ENCODE measurements around the gene XRN2.
A peak's percentile ranks its signal among the peaks of the same experiment; 100 is the strongest.

Gene XRN2, protein sequence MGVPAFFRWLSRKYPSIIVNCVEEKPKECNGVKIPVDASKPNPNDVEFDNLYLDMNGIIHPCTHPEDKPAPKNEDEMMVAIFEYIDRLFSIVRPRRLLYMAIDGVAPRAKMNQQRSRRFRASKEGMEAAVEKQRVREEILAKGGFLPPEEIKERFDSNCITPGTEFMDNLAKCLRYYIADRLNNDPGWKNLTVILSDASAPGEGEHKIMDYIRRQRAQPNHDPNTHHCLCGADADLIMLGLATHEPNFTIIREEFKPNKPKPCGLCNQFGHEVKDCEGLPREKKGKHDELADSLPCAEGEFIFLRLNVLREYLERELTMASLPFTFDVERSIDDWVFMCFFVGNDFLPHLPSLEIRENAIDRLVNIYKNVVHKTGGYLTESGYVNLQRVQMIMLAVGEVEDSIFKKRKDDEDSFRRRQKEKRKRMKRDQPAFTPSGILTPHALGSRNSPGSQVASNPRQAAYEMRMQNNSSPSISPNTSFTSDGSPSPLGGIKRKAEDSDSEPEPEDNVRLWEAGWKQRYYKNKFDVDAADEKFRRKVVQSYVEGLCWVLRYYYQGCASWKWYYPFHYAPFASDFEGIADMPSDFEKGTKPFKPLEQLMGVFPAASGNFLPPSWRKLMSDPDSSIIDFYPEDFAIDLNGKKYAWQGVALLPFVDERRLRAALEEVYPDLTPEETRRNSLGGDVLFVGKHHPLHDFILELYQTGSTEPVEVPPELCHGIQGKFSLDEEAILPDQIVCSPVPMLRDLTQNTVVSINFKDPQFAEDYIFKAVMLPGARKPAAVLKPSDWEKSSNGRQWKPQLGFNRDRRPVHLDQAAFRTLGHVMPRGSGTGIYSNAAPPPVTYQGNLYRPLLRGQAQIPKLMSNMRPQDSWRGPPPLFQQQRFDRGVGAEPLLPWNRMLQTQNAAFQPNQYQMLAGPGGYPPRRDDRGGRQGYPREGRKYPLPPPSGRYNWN

DNA sequence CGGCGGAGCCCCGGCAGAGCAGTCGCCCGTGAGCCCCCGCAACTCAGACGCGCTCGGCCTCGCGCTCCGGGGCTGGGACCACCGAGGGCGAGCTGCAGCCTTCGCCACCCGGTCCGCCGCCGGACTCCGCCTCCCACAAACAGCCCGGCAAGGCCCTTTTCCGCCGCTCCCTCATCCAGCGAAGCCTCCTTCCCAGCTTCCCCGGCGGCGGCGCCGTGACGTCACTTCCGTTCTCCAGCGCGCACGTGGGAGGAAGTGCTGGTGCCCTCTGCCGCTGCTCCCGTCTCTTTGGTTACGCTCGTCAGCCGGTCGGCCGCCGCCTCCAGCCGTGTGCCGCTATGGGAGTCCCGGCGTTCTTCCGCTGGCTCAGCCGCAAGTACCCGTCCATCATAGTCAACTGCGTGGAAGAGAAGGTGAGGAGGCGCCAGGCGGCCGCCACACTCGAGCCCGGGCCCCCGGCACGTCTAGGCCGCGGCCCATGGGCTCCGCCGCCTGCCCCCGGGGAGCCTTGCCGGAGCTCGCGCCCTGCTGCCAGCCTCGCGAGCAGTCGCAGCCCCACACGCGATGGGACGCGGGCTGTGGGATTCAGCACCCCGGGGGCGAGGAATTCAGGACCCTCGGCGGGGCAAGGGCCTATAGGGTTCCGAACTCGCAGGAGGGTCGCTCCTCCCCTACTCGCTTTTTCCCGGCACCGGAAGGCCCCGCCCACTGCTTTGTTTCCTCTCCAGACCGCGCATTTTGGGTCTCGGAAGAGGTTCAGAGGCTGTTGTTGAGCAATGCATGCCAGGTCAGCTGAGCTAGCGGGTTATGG lies at the start of gene XRN2:
Gene XRN2 (plus strand): TSS at position 271 of the 811 bp plus-strand sequence. CDS start 68 bp downstream, at position 339.
- DNase-seq (ENCODE audit: low read depth): peak; percentile 73

DNA sequence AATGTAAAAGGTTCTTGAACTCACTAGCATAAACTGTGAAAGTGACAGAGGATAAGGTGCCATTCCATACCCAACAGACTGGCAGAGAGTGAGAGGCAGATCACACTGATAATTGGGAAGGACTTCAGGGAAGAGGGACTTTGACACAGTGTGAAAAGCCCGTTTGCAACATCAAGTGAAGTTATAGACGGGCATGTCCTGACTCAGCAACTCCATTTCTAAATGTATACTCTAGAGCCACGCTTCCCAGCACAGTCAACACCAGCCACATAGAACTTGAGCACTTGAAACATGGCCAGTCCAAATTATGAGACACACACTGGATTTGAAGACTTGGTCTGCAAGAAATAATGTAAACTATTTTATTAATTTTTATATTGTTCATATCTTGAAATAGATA lies 45.9 kb upstream of the XRN2 start:
- no peak for DNase-seq (ENCODE audit: low read depth)

DNA sequence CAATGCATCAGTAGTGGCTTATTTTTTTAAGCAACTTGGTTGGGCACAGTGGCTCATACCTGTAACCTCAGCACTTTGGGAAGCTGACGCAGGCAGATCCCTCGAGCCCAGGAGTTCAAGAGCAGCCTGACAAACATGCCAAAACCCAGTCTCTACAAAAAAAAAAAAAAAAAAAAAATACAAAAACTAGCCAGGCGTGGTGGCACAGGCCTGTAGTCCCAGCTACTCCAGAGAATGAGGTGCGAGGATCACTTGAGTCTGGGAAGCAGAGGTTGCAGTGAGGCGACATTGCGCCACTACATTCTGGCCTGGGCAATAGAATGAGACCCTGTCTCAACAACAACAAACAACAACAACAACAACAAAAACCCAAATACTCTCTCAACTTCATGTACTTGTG lies 44.7 kb upstream of the XRN2 start:
- no peak for DNase-seq (ENCODE audit: low read depth)

DNA sequence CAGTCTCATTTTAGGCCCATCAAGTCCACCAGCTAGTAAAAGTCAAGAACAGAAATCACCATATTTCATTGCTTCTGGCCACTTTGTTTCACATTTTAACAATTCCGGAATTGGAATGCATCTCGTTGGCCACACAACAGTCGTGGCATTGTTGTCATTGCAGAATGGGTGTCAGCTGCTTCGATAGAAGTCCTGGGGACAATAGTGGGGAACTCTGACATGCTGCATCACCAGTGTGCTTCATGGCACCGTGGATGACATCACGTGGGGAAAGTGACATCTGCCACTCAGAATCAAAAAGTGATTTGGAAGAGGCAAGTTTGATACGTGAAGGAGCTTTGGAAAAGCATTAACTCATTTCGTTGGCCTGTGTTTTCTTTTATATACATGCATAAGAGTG lies 43.8 kb upstream of the XRN2 start:
- DNase-seq (ENCODE audit: low read depth): no peak

DNA sequence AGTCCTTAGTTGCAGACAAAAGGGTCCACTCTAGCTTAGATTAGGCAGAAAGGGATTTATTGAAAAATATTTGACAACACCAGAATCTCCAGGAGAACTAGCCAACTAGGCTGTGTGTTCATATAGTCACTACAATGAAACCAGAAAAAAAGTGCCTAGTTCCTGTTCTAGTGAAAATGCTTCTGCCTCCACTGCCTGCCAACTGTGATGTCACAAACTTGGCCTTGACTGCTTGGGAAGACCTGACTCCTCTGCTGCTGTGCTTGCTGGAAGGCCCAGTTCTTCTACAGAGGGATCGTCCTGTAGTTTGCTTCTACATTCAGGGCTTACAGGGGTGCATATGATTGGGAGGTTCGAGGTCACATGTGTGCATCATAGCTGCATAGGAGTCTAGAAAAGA lies 40.3 kb upstream of the XRN2 start:
- DNase-seq (ENCODE audit: low read depth): no peak

DNA sequence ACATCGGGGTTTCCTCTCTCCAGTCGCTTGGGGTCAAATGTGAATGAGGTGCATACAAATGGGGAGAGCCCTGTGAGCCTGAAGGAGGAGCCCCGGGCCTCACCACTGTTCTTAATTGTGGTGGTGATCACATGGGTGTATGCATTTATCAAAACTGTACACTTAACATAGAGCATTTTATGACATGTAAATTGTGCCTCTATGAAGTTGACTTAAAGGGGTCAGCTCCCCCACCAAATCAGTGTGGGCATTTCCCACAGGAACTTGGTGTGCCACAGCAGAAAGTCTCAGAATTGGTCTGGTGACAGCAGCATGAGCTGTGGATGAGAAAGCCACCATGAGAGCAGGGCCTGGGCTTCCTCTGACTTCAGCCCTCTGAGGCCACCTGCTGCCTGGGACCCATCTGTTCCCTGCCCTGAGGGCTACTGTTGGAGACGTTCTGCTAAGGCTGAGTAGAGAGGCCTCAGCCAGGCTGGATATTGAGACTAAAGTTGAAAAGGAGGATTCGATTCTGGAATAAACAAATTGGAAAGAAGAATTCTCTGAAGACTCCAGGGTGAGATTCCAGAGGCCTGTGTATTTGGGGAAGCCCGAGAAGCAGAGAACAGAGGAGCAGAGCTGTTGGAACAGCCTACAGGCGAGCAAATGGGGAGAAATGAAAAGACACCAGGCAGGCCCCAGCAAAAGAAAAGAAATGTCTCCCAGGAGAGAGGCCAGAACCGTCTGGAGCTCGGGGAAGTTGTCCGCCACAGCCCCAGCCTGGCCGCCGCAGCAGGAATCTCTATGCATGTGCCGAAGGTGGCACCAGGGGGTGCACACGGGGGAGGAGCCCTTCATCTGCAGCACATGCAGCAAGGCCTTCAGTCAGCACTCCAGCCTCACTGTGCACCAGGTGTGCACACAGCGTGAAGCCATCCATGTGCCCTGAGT lies 37.6 kb upstream of the XRN2 start:
- DNase-seq (ENCODE audit: low read depth): no peak

DNA sequence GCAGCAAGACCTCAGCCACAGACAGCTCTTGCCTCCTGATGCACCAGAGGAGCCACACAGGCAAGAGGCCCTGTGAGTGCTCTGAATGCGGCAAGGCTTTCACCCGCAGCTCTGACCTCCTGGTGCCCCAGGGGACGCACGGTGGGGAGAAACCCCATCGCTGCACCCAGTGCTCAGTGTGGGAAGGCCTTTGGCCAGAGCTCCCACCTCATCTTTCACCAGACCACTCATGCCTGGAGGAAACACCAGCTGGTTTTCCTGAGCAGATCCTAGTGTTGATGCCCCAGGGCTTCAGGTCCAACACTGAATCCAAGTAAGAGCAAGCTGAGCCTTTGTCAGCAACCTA lies 37.0 kb upstream of the XRN2 start:
- no peak for DNase-seq (ENCODE audit: low read depth)

DNA sequence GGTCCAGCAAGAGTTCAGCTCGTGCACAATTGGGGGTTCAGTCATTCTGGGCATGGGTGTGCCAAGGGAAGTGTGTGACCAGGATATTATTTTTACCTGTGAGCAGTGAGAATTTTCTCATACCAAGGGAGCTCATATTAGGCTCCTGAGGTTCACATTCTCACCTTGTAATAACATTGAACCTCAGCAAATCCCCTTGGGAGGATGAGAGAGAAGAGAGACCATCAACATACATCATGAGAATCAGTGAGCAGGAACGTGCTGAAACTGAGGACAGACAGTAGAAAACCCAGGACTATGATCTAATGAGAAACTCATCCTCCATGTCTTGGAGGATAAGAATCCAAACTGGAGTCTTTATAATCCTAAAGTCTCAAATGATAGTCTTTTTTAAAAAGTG lies 33.4 kb upstream of the XRN2 start:
- DNase-seq (ENCODE audit: low read depth): no peak

DNA sequence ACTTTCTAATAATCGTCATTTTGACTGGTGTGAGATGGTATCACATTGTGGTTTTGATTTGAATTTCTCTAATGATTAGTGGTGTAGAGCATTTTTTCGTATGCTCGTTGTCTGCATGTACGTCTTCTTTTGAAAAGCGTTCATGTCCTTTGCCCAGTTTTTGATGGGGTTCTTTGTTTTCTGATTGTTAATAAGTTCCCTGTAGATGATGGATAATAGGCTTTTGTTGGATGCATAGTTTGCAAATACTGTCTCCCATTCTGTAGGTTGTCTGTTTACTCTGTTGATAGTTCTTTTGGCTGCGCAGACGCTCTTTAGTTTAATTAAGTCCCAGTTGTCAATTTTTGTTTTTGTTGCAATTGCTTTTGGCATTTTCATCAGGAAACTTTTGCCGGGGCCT lies 32.3 kb upstream of the XRN2 start:
- DNase-seq (ENCODE audit: low read depth): no peak

DNA sequence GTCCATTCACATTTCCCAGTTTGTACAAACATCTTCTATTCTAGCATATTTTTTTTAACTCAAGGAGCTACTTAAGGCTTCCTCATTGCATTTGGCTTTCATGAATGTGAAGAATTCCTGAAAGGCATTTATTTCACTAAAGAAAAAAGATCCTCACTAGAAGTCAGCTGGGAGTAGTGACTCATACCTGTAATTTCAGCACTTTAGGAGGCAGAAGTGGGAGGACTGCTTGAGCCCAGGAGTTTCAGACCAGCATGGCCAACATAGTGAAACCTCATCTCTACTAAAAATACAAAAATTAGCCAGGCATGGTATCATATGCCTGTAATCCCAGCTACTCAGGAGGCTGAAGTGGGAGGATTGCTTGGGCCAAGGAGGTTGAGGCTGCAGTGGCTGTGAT lies 30.9 kb upstream of the XRN2 start:
- no peak for DNase-seq (ENCODE audit: low read depth)

DNA sequence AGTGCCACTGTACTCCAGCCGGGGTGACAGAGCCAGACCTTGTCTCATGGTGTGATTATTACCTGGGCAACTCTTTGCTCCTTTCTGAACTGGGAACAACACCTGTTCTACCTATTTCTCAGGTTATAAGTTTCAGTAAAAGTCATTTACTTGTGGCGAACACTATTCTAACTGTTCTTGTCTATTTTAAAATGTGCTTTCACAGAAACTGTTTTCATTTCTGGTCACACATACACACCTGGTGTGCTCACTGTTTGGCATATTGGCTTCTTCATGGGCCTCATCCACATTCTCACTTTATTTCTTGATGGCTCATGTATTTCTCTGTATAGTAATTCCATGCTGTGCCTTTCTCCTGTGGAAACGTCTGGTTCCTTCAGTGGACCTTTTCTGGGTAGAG lies 30.5 kb upstream of the XRN2 start:
- no peak for DNase-seq (ENCODE audit: low read depth)

DNA sequence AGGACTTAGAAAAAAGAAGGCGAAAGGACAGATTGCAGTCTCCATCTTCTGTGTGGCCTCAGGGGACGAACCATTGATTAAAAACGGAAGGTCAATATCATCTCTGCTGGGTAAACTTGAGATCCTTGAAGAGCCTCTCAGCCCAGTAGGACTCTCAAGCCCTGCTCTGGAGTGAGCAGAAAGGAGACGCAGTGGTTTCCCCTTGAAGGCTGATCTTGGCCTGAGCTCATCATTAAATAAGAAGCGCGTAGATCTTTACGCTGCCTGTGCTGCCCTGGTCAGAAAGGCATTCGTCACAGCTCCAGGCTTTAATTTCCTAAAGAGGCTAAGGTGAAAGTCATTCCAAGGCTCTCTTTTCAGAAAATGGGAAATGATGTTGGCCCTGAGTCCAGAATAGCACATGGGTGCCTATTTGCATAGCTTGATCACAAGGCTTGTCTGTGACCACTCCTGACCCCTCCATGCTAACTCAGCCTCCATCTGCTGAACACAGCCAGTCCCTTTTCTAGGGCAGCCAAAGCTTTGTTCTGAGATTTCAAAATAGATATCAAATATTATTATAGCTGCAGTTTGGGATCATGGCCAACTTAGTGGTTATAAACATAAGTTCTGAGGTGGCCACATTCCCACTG lies 29.3 kb upstream of the XRN2 start:
- no peak for DNase-seq (ENCODE audit: low read depth)

DNA sequence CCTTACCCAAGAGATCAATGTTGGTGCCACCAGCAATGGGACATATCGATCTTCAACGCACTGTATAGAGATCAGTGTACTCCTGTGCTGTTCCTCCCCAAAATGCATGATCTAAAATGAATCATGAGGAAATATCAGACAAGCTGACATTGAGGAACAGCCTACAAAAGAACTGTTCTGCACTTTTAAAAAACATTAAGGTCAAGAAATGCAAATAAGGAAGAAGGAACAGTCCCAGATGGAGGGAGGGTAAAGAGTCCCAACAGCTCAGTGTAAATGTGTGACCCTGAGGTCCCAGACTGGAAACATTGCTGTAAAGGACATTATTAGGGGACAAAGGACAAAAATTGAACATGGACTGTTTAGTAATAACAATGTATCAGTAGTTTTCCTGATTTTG lies 24.3 kb upstream of the XRN2 start:
- DNase-seq (ENCODE audit: low read depth): no peak

DNA sequence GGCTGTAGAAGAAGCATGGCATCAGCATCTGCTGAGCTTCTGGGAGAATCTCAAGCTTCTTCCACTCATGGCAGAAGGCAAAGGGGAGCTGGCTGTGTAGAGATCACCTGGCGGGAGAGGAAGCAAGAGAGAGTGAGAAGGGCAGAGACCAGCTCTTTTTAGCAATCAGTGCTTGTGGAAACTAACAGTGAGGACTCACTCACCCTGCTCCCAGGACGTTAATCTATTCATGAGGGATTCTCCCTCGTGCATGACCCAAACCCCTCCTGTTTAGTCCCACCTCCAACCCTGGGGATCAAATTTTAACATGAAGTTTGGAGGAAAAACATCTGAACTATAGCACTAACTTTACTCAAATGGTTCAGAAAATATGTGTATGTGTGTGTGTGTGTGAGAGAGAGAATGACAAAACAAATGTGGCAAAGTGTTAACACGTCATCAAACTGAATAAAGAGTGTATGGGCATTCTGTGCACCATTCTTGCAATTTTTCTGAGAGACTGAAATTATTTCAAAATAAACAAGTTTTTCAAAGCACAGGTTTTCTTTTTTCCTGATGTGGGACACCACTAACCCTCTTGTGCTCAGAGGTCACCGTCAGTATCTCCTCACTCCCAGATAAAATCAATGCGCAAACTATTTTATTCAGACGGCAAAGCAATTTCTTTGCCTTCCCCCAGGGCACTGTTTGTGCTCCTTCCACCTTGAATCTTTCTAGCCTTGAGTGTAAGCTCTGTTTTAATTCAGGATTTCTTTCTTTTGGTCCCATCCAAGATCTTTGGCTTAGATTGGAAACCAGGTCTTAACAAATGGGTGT lies 23.2 kb upstream of the XRN2 start:
- DNase-seq (ENCODE audit: low read depth): no peak

DNA sequence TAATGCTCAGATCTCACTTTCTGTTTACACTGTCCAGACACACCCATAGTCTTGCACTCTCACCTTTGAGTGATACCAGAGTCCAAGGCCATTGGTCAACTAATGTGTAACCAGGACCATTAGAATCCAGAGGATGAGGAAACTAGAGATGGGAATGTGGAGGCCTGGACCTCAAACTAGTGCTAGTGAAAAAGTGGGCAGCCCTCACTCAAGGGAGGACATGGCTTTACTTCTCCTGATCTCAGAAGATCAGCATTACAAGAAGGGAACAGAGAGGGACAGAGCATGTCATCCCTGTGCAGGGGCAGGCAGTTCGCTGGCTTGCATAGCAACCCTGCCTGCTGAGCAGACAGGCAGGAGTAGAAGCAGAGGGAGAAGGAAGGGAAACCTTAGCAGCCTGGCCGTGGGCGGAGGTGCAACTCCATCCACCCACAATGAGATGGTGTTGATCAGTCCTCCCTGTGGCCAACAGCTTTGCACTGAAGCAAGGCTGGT lies 22.6 kb upstream of the XRN2 start:
- DNase-seq (ENCODE audit: low read depth): no peak

DNA sequence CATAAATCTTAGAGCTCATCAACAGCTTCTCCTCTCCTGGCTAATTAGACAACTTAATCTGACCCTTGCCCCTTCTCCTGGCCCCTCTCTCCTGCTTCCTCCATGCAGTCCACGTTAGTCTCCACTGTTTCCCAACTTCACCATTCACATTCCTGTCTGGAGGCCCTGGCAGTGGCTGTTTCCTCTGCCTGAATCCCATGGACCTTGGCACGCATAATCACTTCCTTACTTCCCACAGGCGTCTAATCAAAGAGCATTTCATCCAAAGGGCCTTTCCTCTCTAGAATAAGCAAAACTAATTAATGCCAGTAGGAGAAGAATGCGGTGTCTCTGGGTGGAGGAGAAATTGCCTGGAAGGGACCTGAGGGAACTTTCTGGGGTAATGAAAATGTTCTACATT lies 16.4 kb upstream of the XRN2 start:
- DNase-seq (ENCODE audit: low read depth): no peak

DNA sequence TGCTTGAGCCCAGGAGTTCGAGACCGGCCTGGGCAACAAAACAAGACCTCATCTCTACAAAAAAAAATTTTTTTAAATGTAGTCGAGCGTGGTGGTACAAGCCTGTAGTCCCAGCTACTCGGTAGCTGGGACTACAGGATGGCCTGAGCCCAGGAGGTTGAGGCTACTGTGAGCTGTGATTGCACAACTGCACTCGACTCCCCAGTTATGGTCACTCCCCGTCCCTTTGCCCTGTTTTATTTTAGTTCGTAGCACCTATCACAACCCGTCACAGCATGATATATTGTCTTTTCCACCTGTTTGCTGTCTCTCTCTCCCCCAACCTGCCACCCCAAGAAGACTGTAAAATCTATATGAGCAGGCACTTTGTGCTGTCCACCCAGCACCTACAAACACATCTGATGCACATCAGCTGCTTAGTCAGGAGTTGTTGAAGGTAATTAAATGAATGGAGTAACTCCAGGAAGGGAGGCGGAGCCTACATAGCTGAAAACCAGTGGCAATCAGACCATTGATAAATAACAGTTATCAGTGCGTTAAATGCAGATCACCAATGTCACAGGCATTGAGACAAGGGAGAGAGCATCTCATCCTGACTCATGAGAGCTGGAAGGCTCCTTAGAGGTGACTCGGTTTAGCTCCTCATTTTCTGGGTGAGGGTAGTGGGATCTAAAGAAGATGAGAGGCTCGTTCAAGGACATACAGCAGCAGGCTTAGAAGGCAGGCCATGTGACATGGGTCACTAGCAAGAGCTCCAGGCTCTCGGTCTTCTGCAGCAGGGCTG lies 14.4 kb upstream of the XRN2 start:
- DNase-seq (ENCODE audit: low read depth): no peak

DNA sequence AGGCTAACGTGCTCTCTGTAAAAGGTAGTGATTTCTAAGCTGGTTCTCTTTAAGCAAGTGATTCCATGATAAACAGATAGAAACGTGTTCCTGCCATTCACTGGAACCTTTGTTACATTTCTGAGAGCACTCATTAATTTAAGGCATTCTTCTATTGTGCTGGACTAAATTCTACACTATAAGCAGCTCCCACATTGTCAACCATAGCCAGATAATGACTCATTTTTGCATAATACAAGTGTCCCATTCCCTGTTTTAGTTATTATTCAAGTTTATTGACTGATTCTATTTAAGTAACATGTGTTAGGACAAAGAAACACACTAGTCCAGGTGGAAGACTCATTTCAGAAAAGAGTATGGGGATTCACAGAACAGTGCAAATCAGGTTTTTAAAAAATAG lies 13.5 kb upstream of the XRN2 start:
- DNase-seq (ENCODE audit: low read depth): no peak

DNA sequence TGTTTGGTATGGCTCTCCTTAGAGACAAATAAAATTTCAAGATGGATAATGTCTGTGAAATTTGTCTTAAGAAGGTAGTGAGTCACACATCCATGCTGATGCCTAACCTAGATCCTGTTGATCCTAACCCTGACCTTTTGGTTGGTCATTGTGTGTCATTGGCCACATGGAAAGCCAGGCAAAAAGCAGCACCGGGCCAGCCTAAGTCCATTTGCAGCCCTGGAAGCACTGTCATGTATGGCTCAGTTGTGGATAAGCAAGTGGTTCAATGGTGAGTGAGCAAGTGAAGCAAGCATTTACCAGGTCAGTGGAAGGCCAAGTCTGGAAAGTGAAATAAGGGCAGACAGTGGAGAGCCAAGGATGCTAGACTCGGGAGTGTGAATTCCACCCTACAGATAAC lies 12.1 kb upstream of the XRN2 start:
- DNase-seq (ENCODE audit: low read depth): no peak
